Upper lobe of left lung (tissue), 4 donors: ENCODE results near the gene MACROD2.

Source experiments
- POLR2A ChIP-seq, 4 donors: fragments of 450-650 bp; IDR thresholded peaks; one replicate each; pipeline ENCODE4 v1.5.1; 2016 to 2017; ENCODE audit warnings: antibody characterized with exemption in 4 of 4, mild to moderate bottlenecking in 2 of 4
- TF ChIP-seq, protein P1 (sequence below), 6 experiments: fragments of 450-650 bp in 4 of 6; fragments of 200-600 bp in 2 of 6; sonication (generic) in 2 of 6; IDR thresholded peaks; one replicate each; pipeline ENCODE4 v1.5.1; 2016 to 2019; ENCODE audit warnings: antibody characterized with exemption in 6 of 6

DNA sequence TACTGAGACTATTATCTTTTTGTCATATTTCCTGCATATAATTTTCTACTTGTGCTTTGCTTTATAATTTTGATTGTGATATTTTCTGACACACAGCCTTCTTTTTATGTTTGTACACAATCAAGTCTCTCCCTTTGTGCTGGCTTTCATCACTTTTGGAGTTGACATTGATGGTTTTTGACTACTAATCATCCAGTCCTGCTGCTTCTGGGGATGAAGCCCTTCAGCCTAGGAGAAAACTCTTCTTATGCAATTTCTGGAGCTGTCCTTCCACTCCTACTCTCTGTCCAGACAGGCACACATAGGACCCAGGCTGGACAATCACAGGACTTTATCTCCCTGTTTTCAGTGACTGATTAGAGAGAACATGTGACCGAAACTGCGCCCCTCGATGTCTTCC lies 2063.0 kb downstream of the MACROD2 start:
- TF ChIP-seq, protein P1, sequence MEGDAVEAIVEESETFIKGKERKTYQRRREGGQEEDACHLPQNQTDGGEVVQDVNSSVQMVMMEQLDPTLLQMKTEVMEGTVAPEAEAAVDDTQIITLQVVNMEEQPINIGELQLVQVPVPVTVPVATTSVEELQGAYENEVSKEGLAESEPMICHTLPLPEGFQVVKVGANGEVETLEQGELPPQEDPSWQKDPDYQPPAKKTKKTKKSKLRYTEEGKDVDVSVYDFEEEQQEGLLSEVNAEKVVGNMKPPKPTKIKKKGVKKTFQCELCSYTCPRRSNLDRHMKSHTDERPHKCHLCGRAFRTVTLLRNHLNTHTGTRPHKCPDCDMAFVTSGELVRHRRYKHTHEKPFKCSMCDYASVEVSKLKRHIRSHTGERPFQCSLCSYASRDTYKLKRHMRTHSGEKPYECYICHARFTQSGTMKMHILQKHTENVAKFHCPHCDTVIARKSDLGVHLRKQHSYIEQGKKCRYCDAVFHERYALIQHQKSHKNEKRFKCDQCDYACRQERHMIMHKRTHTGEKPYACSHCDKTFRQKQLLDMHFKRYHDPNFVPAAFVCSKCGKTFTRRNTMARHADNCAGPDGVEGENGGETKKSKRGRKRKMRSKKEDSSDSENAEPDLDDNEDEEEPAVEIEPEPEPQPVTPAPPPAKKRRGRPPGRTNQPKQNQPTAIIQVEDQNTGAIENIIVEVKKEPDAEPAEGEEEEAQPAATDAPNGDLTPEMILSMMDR (IDR thresholded peaks at IDR 0.05): no peak
- no peak for TF ChIP-seq POLR2A (IDR thresholded peaks at IDR 0.05)
